ENCODE measurements around the gene DUOX1. TPM values are rescaled to one million over a fixed set of nuclear protein-coding genes. Genes with fewer than 3 reads are reported as not detected.

Gene DUOX1
- total and polyA plus RNA-seq, 9 of the 15 experiments (the other 6 are each of a cell fraction or from before 2014, with no cell fraction given), result 0.01 to 0.22 (median 0.01) TPM; not detected in 6

DNA sequence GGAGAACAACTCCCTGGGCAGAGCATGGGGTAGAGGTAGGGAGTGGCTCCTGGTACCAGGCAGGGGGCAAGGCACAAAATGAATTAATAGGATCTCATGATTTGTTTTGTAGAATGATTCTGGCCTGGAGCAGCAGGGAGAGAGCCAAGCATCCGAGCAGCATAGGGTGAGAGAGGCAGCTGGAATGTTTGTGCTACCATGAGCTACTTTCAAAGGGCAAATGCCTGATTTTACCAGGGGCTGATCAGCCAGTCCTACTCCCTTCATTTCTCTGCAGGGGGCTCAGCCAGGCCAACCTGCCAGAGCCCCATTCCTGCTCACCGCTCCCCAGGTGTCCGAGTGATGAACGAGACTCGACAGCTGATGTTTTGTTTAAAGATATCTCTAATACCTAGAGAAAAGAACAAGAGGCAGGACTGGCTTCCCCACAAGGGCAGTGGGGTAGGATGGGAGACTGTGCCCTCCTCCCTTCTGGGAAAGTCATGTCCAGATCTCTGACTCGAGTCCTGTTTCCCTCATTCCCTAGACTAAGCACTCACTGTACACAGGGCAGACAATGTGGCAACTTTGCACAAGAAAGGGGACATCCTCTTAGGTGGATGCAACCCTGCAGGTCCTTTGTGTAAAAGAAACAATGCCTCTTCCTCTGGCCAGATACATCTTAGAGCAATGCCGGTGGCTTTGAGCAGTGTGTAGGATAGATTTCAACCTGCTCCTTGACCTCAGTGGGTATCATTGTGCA is 28.7 kb upstream of the DUOX1 start:
- FAIRE-seq (no peak), ATAC-seq (no peak), DNase-seq (ENCODE audit: extremely low read depth in 1 of 4, low spot score in 3 of 4) (no peak)
- H3K4me3 ChIP-seq, result no peak overlapping the region
- in situ Hi-C loops (cut with MboI) (loop anchor here (25.0 kb wide), 1 partner anchor 139 kb away; the partner anchor contains the start of gene TERB2), intact Hi-C loops (cut with micrococcal nuclease) (no loop called here)
- no peaks in the 10 kb centered on the region for H3K9me1 ChIP-seq (ENCODE audit: control insufficient read depth, insufficient read depth, low read length)
- TF ChIP-seq SMARCA5 (IDR thresholded peaks at IDR 0.05) (no peak), ZNF3 (CRISPR knock-in tag; IDR thresholded peaks at IDR 0.05) (no peak)
- no peak overlapping the region for H3K9ac ChIP-seq (ENCODE audit: insufficient read depth in 1 of 2, low read depth in 2 of 2, low read length in 2 of 2)
- H3K27me3 ChIP-seq (ENCODE audit: control insufficient read depth in 2 of 2, insufficient read depth in 2 of 2, low read length in 2 of 2), result peaks cover 4 to 21% of the 10 kb centered on the region in 2 experiments; a peak in 4 of 5 replicates
- H3K4me1 ChIP-seq (replicated peaks in 1 of 2; ENCODE audit: control insufficient read depth in 2 of 2, insufficient read depth in 2 of 2, low read length in 2 of 2), result no peaks in the 10 kb centered on the region; a peak in 2 of 5 replicates
- ChIA-PET CTCF (ENCODE audit: low intra/inter-chr PET ratio) (no interaction called here), POLR2A (interaction anchor here (1.1 kb wide), 1 partner anchor 9 kb away, joined by 3 read pairs; no protein-coding TSS in a partner anchor)
- no peaks in the 10 kb centered on the region for H3K79me2 ChIP-seq (ENCODE audit: control insufficient read depth, insufficient read depth, low read length)
- H4K20me1 ChIP-seq (replicated peaks; ENCODE audit: control insufficient read depth, insufficient read depth, low read length), result peaks cover 2% of the 10 kb centered on the region; the same call in 1 of the 2 replicates
- WGBS (ENCODE audit: insufficient coverage, low coverage, missing lambda C conversion rate), result 13% methylated on average over 7 of the region's 7 CpGs
- H3K27ac ChIP-seq (ENCODE audit: extremely low read depth, low read depth, low read length), result no peak overlapping the region
- no peak overlapping the region for H2AFZ ChIP-seq (ENCODE audit: low read depth, low read length)
- no TSS peak for BruUV-seq (replicated peaks)
- H3K9me3 ChIP-seq (replicated peaks; ENCODE audit: control insufficient read depth, insufficient read depth, low read depth, low read length), result no peaks in the 10 kb centered on the region
- no peak overlapping the region for H3K4me2 ChIP-seq (ENCODE audit: insufficient read depth, low read length)
- H3K36me3 ChIP-seq (ENCODE audit: control insufficient read depth, insufficient read depth, low read length), result no peaks in the 10 kb centered on the region

- no peak for FAIRE-seq
These were observed 28.0 kb upstream of the DUOX1 start for GRCh38 chr15:45101749-45102148.

More at GRCh38 chr15:45101749-45102148, 28.0 kb upstream of the DUOX1 start:
- H3K79me2 ChIP-seq (ENCODE audit: control insufficient read depth, insufficient read depth, low read length), result no peaks in the 10 kb centered on the region
- WGBS (ENCODE audit: insufficient coverage, low coverage, missing lambda C conversion rate), result 22% methylated on average over 12 of the region's 12 CpGs
- ChIA-PET CTCF (ENCODE audit: low intra/inter-chr PET ratio) (no interaction called here), POLR2A (interaction anchor here (1.1 kb wide), 1 partner anchor 8 kb away, joined by 3 read pairs; no protein-coding TSS in a partner anchor)
- no peaks in the 10 kb centered on the region; a peak in 2 of 5 replicates for H3K4me1 ChIP-seq (replicated peaks in 1 of 2; ENCODE audit: control insufficient read depth in 2 of 2, insufficient read depth in 2 of 2, low read length in 2 of 2)
- 0 out of 2 replicates have a peak overlapping the region, but pooled peaks have one; percentile 14 for H2AFZ ChIP-seq (ENCODE audit: low read depth, low read length)
- H3K27ac ChIP-seq (ENCODE audit: extremely low read depth, low read depth, low read length), result no peak overlapping the region
- no peak for DNase-seq (ENCODE audit: extremely low read depth in 1 of 4, low spot score in 3 of 4)
- no peaks in the 10 kb centered on the region for H3K9me3 ChIP-seq (replicated peaks; ENCODE audit: control insufficient read depth, insufficient read depth, low read depth, low read length)
- peaks cover 9% of the 10 kb centered on the region; the same call in 1 of the 2 replicates for H4K20me1 ChIP-seq (replicated peaks; ENCODE audit: control insufficient read depth, insufficient read depth, low read length)
- TF ChIP-seq, protein P1, sequence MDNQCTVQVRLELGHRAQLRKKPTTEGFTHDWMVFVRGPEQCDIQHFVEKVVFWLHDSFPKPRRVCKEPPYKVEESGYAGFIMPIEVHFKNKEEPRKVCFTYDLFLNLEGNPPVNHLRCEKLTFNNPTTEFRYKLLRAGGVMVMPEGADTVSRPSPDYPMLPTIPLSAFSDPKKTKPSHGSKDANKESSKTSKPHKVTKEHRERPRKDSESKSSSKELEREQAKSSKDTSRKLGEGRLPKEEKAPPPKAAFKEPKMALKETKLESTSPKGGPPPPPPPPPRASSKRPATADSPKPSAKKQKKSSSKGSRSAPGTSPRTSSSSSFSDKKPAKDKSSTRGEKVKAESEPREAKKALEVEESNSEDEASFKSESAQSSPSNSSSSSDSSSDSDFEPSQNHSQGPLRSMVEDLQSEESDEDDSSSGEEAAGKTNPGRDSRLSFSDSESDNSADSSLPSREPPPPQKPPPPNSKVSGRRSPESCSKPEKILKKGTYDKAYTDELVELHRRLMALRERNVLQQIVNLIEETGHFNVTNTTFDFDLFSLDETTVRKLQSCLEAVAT (IDR thresholded peaks at IDR 0.05), result no peak
- peak; percentile 87 for TF ChIP-seq ZNF239 (CRISPR knock-in tag; IDR thresholded peaks at IDR 0.05)
- H3K36me3 ChIP-seq (ENCODE audit: control insufficient read depth, insufficient read depth, low read length), result no peaks in the 10 kb centered on the region
- BruUV-seq (replicated peaks), result no TSS peak
- H3K9ac ChIP-seq (ENCODE audit: insufficient read depth in 1 of 2, low read depth in 2 of 2, low read length in 2 of 2), result 0 out of 4 replicates have a peak overlapping the region, but pooled peaks of 1 of the 2 experiments have one; percentile 12
- no peaks in the 10 kb centered on the region for H3K9me1 ChIP-seq (ENCODE audit: control insufficient read depth, insufficient read depth, low read length)
- no peak overlapping the region for H3K4me2 ChIP-seq (ENCODE audit: insufficient read depth, low read length)
- H3K27me3 ChIP-seq (ENCODE audit: control insufficient read depth in 2 of 2, insufficient read depth in 2 of 2, low read length in 2 of 2), result peaks cover 9 to 25% of the 10 kb centered on the region in 2 experiments; a peak in 4 of 5 replicates
- ATAC-seq, result no peak
- intact Hi-C loops (cut with micrococcal nuclease) (no loop called here), in situ Hi-C loops (cut with MboI) (loop anchor here (25.0 kb wide), 1 partner anchor 139 kb away; the partner anchor contains the start of gene TERB2)
- no peak overlapping the region for H3K4me3 ChIP-seq
